HEK293T (cell line): ENCODE measurements around the gene ZCCHC24.

ENCODE experiments used
- BHLHE40 ChIP-seq: fragments of 450-650 bp; IDR thresholded peaks from 2 replicates; pipeline ENCODE4 v1.6.1; 2016; ENCODE audit warnings: mild to moderate bottlenecking, moderate library complexity, borderline replicate concordance
- SP1 ChIP-seq: fragments of 450-650 bp; IDR thresholded peaks from 2 replicates; pipeline ENCODE4 v1.6.1; 2017
- TARDBP ChIP-seq: fragments of 450-650 bp; IDR thresholded peaks from 2 replicates; pipeline ENCODE4 v1.6.1; 2016

DNA sequence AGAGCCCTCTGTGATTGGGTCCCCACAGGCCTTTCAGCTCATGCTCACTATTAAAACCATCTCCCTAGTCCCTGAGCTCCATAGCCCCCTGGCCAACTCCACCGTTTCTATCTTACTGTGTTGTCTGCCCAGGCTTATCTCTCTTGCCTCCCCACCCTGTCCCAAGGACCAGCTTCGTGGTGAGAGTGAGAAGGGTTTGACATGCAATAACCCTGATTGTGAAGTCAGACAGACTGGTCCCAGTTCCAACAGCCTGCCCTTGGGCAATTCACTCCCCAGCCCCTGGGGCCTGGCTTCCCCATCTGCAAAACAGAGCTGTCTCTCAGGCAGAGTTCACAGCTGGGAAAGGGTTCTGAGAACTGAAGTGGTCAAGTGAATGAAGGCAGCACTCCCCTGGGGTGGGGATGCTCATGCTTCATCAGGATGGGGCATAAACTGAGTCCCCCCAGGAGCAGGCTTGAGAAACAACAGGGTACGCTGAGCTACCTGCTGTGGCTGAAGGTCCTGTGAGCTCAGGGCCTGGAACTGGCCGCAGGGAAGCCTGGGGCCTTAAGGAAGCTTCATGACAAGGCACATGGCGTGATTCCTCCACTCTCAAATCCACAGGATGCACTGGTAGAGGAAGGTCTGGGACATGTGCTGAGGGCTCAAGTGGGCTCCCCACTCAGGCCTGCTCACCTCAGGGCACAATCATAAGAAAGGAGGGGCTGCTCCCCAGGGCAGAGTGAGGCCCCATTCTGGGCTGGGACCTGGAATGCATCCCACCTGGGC is 100.0 kb downstream of the ZCCHC24 start:
- TF ChIP-seq BHLHE40 = no peak
- no peak for TF ChIP-seq TARDBP
- TF ChIP-seq SP1 = no peak
